Stimulated activated CD4-positive, alpha-beta T cell treated with anti-CD3 and anti-CD28 coated beads, Interleukin-15, amount 100 ng/mL, for 1 hour (primary cell): Measurements from ENCODE around the gene SPRED2.
A peak's percentile ranks its signal among the peaks of the same experiment; 100 is the strongest.

Experiments used
- DNase-seq, 2 donors: peaks; one replicate each; pipeline ENCODE4 v3.0.0-alpha.2; 2020; ENCODE audit warnings: low read depth in 1 of 2, low spot score in 1 of 2

Gene SPRED2

GRCh38 chr2:65388596-65389390 lies 43.6 kb downstream of the SPRED2 start:
- DNase-seq = no peak

GRCh38 chr2:65388051-65388531 lies 44.3 kb downstream of the SPRED2 start:
- DNase-seq = no peak

GRCh38 chr2:65386989-65387388 lies 45.4 kb downstream of the SPRED2 start:
- no peak for DNase-seq

- DNase-seq = no peak
These were observed 46.1 kb downstream of the SPRED2 start for GRCh38 chr2:65386344-65386743.

GRCh38 chr2:65383541-65384488 lies 48.6 kb downstream of the SPRED2 start:
- no peak for DNase-seq

GRCh38 chr2:65382776-65383357 lies 49.5 kb downstream of the SPRED2 start:
- DNase-seq = peak; percentile 40 to 69

GRCh38 chr2:65382323-65382722 lies 50.1 kb downstream of the SPRED2 start:
- no peak for DNase-seq

GRCh38 chr2:65381607-65382051 lies 50.8 kb downstream of the SPRED2 start:
- DNase-seq = no peak

GRCh38 chr2:65380255-65380654 lies 52.1 kb downstream of the SPRED2 start:
- DNase-seq = no peak

- DNase-seq = no peak
These were observed 52.7 kb downstream of the SPRED2 start for GRCh38 chr2:65379721-65380171.

- DNase-seq = no peak
These were observed 53.2 kb downstream of the SPRED2 start for GRCh38 chr2:65379223-65379622.

GRCh38 chr2:65378290-65378689 lies 54.1 kb downstream of the SPRED2 start:
- no peak for DNase-seq

- DNase-seq = no peak
These were observed 54.7 kb downstream of the SPRED2 start for GRCh38 chr2:65377556-65378192.

- DNase-seq = no peak
These were observed 56.7 kb downstream of the SPRED2 start for GRCh38 chr2:65375723-65376122.

- DNase-seq = no peak
These were observed 57.4 kb downstream of the SPRED2 start for GRCh38 chr2:65374999-65375398.

- no peak for DNase-seq
These were observed 57.8 kb downstream of the SPRED2 start for GRCh38 chr2:65374575-65374974.

- no peak for DNase-seq
These were observed 59.0 kb downstream of the SPRED2 start for GRCh38 chr2:65373365-65373918.

- no peak for DNase-seq
These were observed 59.8 kb downstream of the SPRED2 start for GRCh38 chr2:65372619-65373018.

- no peak for DNase-seq
These were observed 61.3 kb downstream of the SPRED2 start for GRCh38 chr2:65371074-65371434.

- no peak for DNase-seq
These were observed 61.9 kb downstream of the SPRED2 start for GRCh38 chr2:65370387-65371073.
